GM12878 (cell line): ENCODE results near the gene SPATS2L. TPM values are rescaled to one million over a fixed set of nuclear protein-coding genes. Genes with fewer than 3 reads are reported as not detected.

ENCODE experiments used
- ATAC-seq: fragments of 200-7000 bp; cut with Tn5 transposase; 3 replicates; pipeline ENCODE4 v1.9.1; 2020; ENCODE audit warnings: mild to moderate bottlenecking, moderate library complexity
- BruUV-seq: library from RNA; stranded (reverse); fragments of 400-500 nt; replicated peaks from 2 replicates; lab custom pipeline; 2021; lab: Mats Ljungman, UMichigan
- CTCF ChIA-PET: fragments of 300-600 bp; sonication (Branson Sonifier 250); formaldehyde crosslinking; extraction: SDS; loops from one replicate; lab custom pipeline; 2021; ENCODE audit warnings: inconsistent platforms; lab: Yijun Ruan, JAX
- POLR2A ChIA-PET: fragments of 350-600 bp; formaldehyde crosslinking; extraction: SDS; loops from one replicate; lab custom pipeline; 2021; ENCODE audit warnings: inconsistent platforms; lab: Charles Lee
- RAD21 ChIA-PET: fragments of 300-600 bp; sonication (Branson Sonifier 250); formaldehyde crosslinking; loops from one replicate; lab custom pipeline; 2023; ENCODE audit warnings: antibody characterized with exemption; ENCODE audit not compliant: unreplicated experiment; lab: Charles Lee
- SMC1A ChIA-PET: fragments of 300-600 bp; sonication (Branson Sonifier 250); formaldehyde crosslinking; loops from one replicate; lab custom pipeline; 2023; ENCODE audit not compliant: unreplicated experiment, uncharacterized antibody; lab: Charles Lee
- DNase-seq: peaks from one replicate; pipeline ENCODE4 v3.0.0-alpha.2; 2011; ENCODE audit warnings: low read depth, low spot score
- FAIRE-seq: peaks from 3 replicates; lab custom pipeline; 2011; peaks lifted over from hg19 to GRCh38; lab: Jason Lieb, UNC
- H2AFZ ChIP-seq: 2 replicates; pipeline ENCODE4 v1.6.0; 2011; ENCODE audit warnings: low read depth, low read length, control low read depth; ENCODE audit not compliant: control insufficient read depth
- H3K27ac ChIP-seq: 2 replicates; pipeline ENCODE4 v1.5.1; 2011; ENCODE audit warnings: control low read depth; ENCODE audit not compliant: control insufficient read depth, insufficient read depth
- H3K27me3 ChIP-seq, 2 experiments: replicated peaks in 1 of 2; 2 replicates each; pipeline versions ENCODE4 v1.6.0 to v1.6.1; 2011; ENCODE audit warnings: low read length in 1 of 2; ENCODE audit not compliant: control insufficient read depth in 2 of 2, insufficient read depth in 2 of 2
- H3K36me3 ChIP-seq, 2 experiments: 2 replicates each; pipeline ENCODE4 v1.5.1; 2011; ENCODE audit warnings: low read length in 1 of 2; ENCODE audit not compliant: control insufficient read depth in 2 of 2, insufficient read depth in 2 of 2
- H3K4me1 ChIP-seq: 2 replicates; pipeline ENCODE4 v1.6.1; 2011; ENCODE audit warnings: mild to moderate bottlenecking, low read length, moderate library complexity, mixed read lengths; ENCODE audit not compliant: control insufficient read depth, insufficient read depth
- H3K4me2 ChIP-seq: 2 replicates; pipeline ENCODE4 v1.6.0; 2011; ENCODE audit warnings: control low read depth; ENCODE audit not compliant: control insufficient read depth, insufficient read depth
- H3K4me3 ChIP-seq: fragments of 200-600 bp; sonication (generic); 2 replicates; pipeline ENCODE4 v1.5.1; 2016
- H3K79me2 ChIP-seq: 2 replicates; pipeline ENCODE4 v1.6.0; 2011; ENCODE audit warnings: low read length; ENCODE audit not compliant: control insufficient read depth, insufficient read depth
- H3K9ac ChIP-seq: 2 replicates; pipeline ENCODE4 v1.8.0; 2011; ENCODE audit warnings: low read length, control low read depth, mixed read lengths; ENCODE audit not compliant: control insufficient read depth, insufficient read depth
- H3K9me3 ChIP-seq: replicated peaks from 3 replicates; pipeline ENCODE4 v1.5.1; 2011; ENCODE audit warnings: mild to moderate bottlenecking, low read length; ENCODE audit not compliant: control insufficient read depth, insufficient read depth
- H4K20me1 ChIP-seq: 2 replicates; pipeline ENCODE4 v1.6.0; 2011; ENCODE audit not compliant: control insufficient read depth, insufficient read depth
- MEF2A ChIP-seq: IDR thresholded peaks from 2 replicates; pipeline ENCODE4 v1.6.1; 2011; ENCODE audit warnings: low read depth, mild to moderate bottlenecking, low read length, moderate library complexity; ENCODE audit not compliant: insufficient read depth
- POLR2A ChIP-seq: IDR thresholded peaks from 2 replicates; pipeline ENCODE4 v1.6.1; 2011; ENCODE audit warnings: low read depth, mild to moderate bottlenecking, low read length
- SPI1 ChIP-seq: IDR thresholded peaks from 2 replicates; pipeline ENCODE4 v1.6.1; 2011; ENCODE audit warnings: low read depth, mild to moderate bottlenecking, low read length, moderate library complexity, borderline replicate concordance; ENCODE audit not compliant: insufficient read depth
- SRF ChIP-seq, 2 experiments: IDR thresholded peaks; 2 replicates each; pipeline ENCODE4 v1.6.1; 2011; ENCODE audit warnings: low read depth in 2 of 2, low read length in 2 of 2, mild to moderate bottlenecking in 1 of 2, moderate library complexity in 1 of 2
- WRNIP1 ChIP-seq: IDR thresholded peaks from 2 replicates; pipeline ENCODE4 v1.6.1; 2011; ENCODE audit warnings: low read depth, low read length, improper control_type of control experiment, borderline replicate concordance
- WGBS: methylation state at CpG from one replicate; pipeline ENCODE4 v1.1.6; 2016; ENCODE audit warnings: low lambda C conversion rate; ENCODE audit not compliant: insufficient replicate concordance, insufficient coverage; ENCODE audit errors: missing lambda C conversion rate; 5-methylcytosine and 5-hydroxymethylcytosine counted together
- in situ Hi-C: fragments of 300-500 bp; cut with MboI; formaldehyde crosslinking; loops from 9 replicates; pipeline ENCODE4 v1.14.3; 2018; ENCODE audit warnings: mixed read lengths
- intact Hi-C: fragments of 100-400 bp; cut with micrococcal nuclease; formaldehyde crosslinking; loops from one replicate; pipeline ENCODE4 v1.14.2; 2022; ENCODE audit not compliant: unreplicated experiment
- polyA plus RNA-seq, 11 experiments: library from polyadenylated mRNA; depleted of rRNA in 4 of 11; unstranded in 6 of 11; stranded (reverse) in 5 of 11; fragments of >200 nt; fragmentation: Nextera tagmentation in 4 of 11; fragmentation: Illumina TruSeq in 1 of 11; extraction: Ambion mirVana in 4 of 11; extraction: Trizol in 1 of 11; gene quantifications; 1 replicate in 1 of 11; 2 replicates in 10 of 11; pipeline versions ENCODE4 v1.2.1 to v1.2.3, GENCODE V29; 2011 to 2016; ENCODE audit warnings: inconsistent platforms in 2 of 11, missing spikeins in 2 of 11, low read depth in 1 of 11
- total RNA-seq, 4 experiments: library from RNA; depleted of rRNA in 3 of 4; stranded (reverse); fragments of >200 nt in 3 of 4; fragmentation: Illumina TruSeq in 1 of 4; extraction: Trizol in 1 of 4; gene quantifications; 2 replicates each; pipeline versions ENCODE4 v1.2.1 to v1.2.3, GENCODE V29; 2013 to 2021

Gene SPATS2L
- total and polyA plus RNA-seq, 10 of the 15 experiments (the other 5 are each of a cell fraction or from before 2014, with no cell fraction given) = 5.2 to 30.0 (median 20.1) TPM

DNA sequence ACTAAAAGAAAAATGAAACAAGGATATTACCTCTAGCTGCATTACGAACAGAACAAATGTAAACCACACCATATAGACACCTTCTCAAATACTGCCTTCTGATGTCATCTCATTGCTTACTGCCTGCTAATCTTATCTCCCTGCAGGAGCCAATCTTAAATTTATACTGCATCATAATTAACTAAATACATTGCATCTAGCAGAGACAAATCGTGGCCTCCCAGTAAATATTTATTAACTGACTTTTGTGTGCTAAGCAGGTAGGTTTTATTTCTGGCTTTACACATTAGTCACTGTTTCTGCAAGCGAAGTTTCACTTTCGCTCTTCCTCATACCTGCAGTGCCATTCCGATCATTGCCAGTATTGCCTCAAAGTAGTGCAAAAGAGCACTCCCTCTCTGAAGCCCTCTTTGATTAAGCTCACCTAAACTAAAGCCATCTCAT lies 67.5 kb downstream of the SPATS2L start (continued):
- 0 out of 2 replicates have a peak, but pooled peaks have one; percentile 40 for TF ChIP-seq MEF2A
- TF ChIP-seq WRNIP1 = no peak
- peak; percentile 22; the same call in 1 of the 2 replicates for TF ChIP-seq SPI1

DNA sequence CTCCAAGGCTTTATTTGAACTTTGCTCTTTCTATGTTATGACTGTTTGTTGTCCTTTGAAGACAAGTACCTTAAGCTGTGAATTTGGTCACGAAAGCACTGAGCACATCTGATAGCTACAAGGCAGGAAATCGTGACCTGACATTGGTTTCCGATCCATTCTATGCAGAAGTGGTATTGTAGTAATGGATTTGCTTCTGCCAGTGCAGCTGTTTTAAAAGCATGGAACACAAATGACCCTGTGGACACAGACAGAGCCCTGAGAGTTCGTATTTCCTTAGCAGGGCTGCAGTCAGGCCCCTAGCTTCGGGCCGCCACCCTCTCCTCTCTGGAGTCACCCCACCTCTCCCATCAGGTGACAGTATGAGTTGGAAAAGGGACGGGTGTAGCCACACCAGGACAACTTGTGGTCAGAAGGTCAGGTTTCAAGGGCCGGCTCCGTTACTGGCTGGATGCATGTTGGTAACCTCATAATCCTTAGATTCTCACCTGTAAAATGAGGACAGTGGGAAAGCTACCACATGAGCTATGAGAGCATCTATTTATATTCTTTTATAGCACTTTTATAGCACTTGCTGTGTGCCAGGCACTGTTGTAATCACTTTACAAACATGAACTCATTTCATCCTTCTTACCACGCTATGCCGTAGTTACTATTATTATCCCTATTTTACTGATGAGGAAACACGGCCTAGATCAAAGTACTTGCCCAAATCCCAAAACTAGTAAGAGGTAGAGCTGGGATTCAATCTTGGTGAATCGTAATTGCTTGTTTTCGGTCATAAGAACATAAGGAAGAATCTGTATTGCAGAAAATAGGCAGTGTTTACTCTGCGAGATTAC lies 70.2 kb downstream of the SPATS2L start:
- no peak for DNase-seq
- H3K79me2 ChIP-seq = no peaks in the 10 kb centered on the region; the same call in 1 of the 2 replicates
- intact Hi-C loops (no loop called here), in situ Hi-C loops (no loop called here)
- POLR2A ChIA-PET = no interaction called here
- H3K9ac ChIP-seq = no peak overlapping the region
- RAD21 ChIA-PET = interaction anchor here (0.9 to 1.0 kb wide), 2 partner anchors 95 to 104 kb away, joined by 3 read pairs; no protein-coding TSS in a partner anchor
- no peak for FAIRE-seq
- no peaks in the 10 kb centered on the region for H4K20me1 ChIP-seq
- H3K9me3 ChIP-seq = no peaks in the 10 kb centered on the region
- no peak for ATAC-seq
- no peak overlapping the region; the same call in 1 of the 2 replicates for H3K4me2 ChIP-seq
- no peak overlapping the region for H2AFZ ChIP-seq
- no peaks in the 10 kb centered on the region for H3K36me3 ChIP-seq
- no peak overlapping the region for H3K27ac ChIP-seq
- H3K4me3 ChIP-seq = no peak overlapping the region
- WGBS = 84% methylated on average over 15 of the region's 15 CpGs
- peaks cover 46% of the 10 kb centered on the region for H3K4me1 ChIP-seq
- SMC1A ChIA-PET = interaction anchor here (1.3 to 1.7 kb wide), 4 partner anchors 7 to 396 kb away, joined by 4 to 5 read pairs (median 5); no protein-coding TSS in a partner anchor
- no TSS peak for BruUV-seq
- H3K27me3 ChIP-seq = no peaks in the 10 kb centered on the region
- TF ChIP-seq POLR2A (no peak), SRF (IDR thresholded peaks at IDR 0.05; ENCODE audit: low read depth in 2 of 2, low read length in 2 of 2) (peak in 1 of 2 experiments; percentile 45; a peak in 1 of 4 replicates)
- CTCF ChIA-PET = interaction anchor here (1.3 to 1.9 kb wide), 3 partner anchors 71 to 108 kb away, joined by 4 to 5 read pairs (median 5); partner anchors contain the start of gene SPATS2L
